Esophagus squamous epithelium (tissue), 4 donors: Measurements from ENCODE around the gene KLHL6.

ENCODE experiments used
- POLR2A ChIP-seq, 4 donors: fragments of 450-650 bp; IDR thresholded peaks; one replicate each; pipeline ENCODE4 v1.6.1; 2017; ENCODE audit warnings: antibody characterized with exemption in 4 of 4, mild to moderate bottlenecking in 4 of 4, moderate library complexity in 3 of 4
- TF ChIP-seq, protein P1 (sequence below), 6 experiments: fragments of 450-650 bp in 4 of 6; fragments of 200-600 bp in 2 of 6; sonication (generic) in 2 of 6; IDR thresholded peaks; one replicate each; pipeline ENCODE4 v1.5.1; 2016 to 2019; ENCODE audit warnings: antibody characterized with exemption in 6 of 6, mild to moderate bottlenecking in 4 of 6, moderate library complexity in 4 of 6

DNA sequence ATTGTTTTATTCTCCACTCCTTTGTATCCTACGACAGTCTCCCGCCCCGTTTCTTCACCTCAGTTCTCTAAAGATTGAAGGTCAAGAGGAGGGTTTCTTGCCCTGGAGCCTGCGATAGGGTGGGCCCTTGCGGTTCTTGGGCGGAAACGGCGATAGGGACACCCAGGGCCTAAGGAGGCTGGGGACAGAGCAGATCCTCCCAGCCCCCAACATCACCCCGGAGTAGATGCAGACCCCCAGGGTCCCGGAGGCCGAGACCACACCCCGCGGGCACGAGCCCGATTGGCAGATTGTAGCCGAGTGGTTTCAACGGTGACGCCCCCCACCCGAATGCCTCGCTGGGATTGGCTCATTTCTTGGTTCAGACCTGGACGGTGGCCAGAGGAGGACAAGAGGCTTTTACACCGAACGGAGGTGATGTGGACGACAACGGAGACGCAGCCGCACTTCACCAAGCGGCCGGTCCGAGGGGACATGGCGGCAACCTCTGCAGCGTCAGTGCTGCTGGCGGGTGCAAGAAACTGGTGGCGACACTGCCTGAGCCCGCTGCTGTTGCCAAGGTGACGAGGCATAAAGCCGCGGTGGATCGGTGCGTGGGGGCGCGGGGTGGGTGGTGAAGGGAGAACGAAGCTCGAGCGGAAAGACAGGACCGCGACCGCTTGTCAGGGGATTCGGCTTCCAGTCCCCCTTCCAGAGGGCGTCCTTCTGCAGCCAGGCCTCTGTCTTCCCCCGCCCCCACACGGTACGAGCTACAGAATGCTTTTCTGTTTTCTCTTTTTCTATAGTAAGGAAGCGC lies 108.1 kb downstream of the KLHL6 start:
- TF ChIP-seq, protein P1, sequence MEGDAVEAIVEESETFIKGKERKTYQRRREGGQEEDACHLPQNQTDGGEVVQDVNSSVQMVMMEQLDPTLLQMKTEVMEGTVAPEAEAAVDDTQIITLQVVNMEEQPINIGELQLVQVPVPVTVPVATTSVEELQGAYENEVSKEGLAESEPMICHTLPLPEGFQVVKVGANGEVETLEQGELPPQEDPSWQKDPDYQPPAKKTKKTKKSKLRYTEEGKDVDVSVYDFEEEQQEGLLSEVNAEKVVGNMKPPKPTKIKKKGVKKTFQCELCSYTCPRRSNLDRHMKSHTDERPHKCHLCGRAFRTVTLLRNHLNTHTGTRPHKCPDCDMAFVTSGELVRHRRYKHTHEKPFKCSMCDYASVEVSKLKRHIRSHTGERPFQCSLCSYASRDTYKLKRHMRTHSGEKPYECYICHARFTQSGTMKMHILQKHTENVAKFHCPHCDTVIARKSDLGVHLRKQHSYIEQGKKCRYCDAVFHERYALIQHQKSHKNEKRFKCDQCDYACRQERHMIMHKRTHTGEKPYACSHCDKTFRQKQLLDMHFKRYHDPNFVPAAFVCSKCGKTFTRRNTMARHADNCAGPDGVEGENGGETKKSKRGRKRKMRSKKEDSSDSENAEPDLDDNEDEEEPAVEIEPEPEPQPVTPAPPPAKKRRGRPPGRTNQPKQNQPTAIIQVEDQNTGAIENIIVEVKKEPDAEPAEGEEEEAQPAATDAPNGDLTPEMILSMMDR (IDR thresholded peaks at IDR 0.05), result no peak
- peak in 2 of 4 donors; percentile 32 to 59 for TF ChIP-seq POLR2A (IDR thresholded peaks at IDR 0.05)
